GM23338 (cell line): ENCODE data around the gene RYR3. TPM values are rescaled to one million over a fixed set of nuclear protein-coding genes. Genes with fewer than 3 reads are reported as not detected.

Experiments
- ATAC-seq: fragments of 200-7000 bp; cut with Tn5 transposase; 3 replicates; pipeline ENCODE4 v1.9.1; 2020
- DNase-seq: peaks from one replicate; pipeline ENCODE4 v3.0.0-alpha.2; 2015; ENCODE audit warnings: low spot score
- H2AFZ ChIP-seq: fragments of 200-600 bp; sonication (generic); 2 replicates; pipeline ENCODE4 v1.8.0; 2016; ENCODE audit warnings: antibody characterized with exemption, mild to moderate bottlenecking, moderate library complexity
- H3F3A ChIP-seq: fragments of 200-600 bp; sonication (generic); replicated peaks from 2 replicates; pipeline ENCODE4 v1.8.0; 2017; ENCODE audit warnings: antibody characterized with exemption, mixed run types, low read depth
- H3K27ac ChIP-seq: fragments of 200-600 bp; sonication (generic); 2 replicates; pipeline ENCODE4 v1.6.1; 2016; ENCODE audit warnings: low read depth
- H3K27me3 ChIP-seq: fragments of 200-600 bp; sonication (generic); 2 replicates; pipeline ENCODE4 v1.8.0; 2016; ENCODE audit warnings: mild to moderate bottlenecking, mixed run types, moderate library complexity; ENCODE audit not compliant: insufficient read depth
- H3K36me3 ChIP-seq: fragments of 200-600 bp; sonication (generic); 2 replicates; pipeline ENCODE4 v1.8.0; 2016; ENCODE audit warnings: mild to moderate bottlenecking; ENCODE audit not compliant: insufficient read depth
- H3K4me1 ChIP-seq: fragments of 200-600 bp; sonication (generic); 2 replicates; pipeline ENCODE4 v1.8.0; 2016; ENCODE audit warnings: mild to moderate bottlenecking, moderate library complexity; ENCODE audit not compliant: insufficient read depth
- H3K4me2 ChIP-seq: fragments of 200-600 bp; sonication (generic); 2 replicates; pipeline ENCODE4 v1.7.1; 2017; ENCODE audit warnings: mixed run types
- H3K4me3 ChIP-seq: fragments of 200-600 bp; sonication (generic); 2 replicates; pipeline ENCODE4 v1.6.1; 2016; ENCODE audit warnings: mixed run types
- H3K79me2 ChIP-seq: fragments of 200-600 bp; sonication (generic); replicated peaks from 2 replicates; pipeline ENCODE4 v1.8.0; 2017; ENCODE audit warnings: mild to moderate bottlenecking; ENCODE audit not compliant: insufficient read depth
- H3K9me2 ChIP-seq: fragments of 200-600 bp; sonication (generic); 2 replicates; pipeline ENCODE4 v1.8.0; 2017; ENCODE audit not compliant: insufficient read depth
- H4K20me1 ChIP-seq: fragments of 200-600 bp; sonication (generic); replicated peaks from 2 replicates; pipeline ENCODE4 v1.8.0; 2017; ENCODE audit warnings: mild to moderate bottlenecking; ENCODE audit not compliant: insufficient read depth
- H3K27ac Mint-ChIP-seq: 2 replicates; pipeline ENCODE4 v1.8.0; 2020; ENCODE audit warnings: inconsistent platforms, mild to moderate bottlenecking, moderate library complexity, mixed read lengths
- H3K27me3 Mint-ChIP-seq: 3 replicates; pipeline ENCODE4 v1.8.0; 2022; ENCODE audit warnings: low read depth, mild to moderate bottlenecking, moderate library complexity, mixed read lengths, inconsistent platforms; ENCODE audit not compliant: insufficient read depth, poor library complexity
- H3K36me3 Mint-ChIP-seq: 3 replicates; pipeline ENCODE4 v1.8.0; 2021; ENCODE audit warnings: low read depth, mild to moderate bottlenecking, inconsistent platforms, moderate library complexity, mixed read lengths
- H3K4me1 Mint-ChIP-seq: 3 replicates; pipeline ENCODE4 v1.8.0; 2020; ENCODE audit warnings: mild to moderate bottlenecking, inconsistent platforms, mixed read lengths
- H3K4me3 Mint-ChIP-seq: 3 replicates; pipeline ENCODE4 v1.8.0; 2021; ENCODE audit warnings: moderate library complexity, mild to moderate bottlenecking, inconsistent platforms, mixed read lengths
- H3K9me3 Mint-ChIP-seq: 3 replicates; pipeline ENCODE4 v1.8.0; 2020; ENCODE audit warnings: moderate library complexity, mild to moderate bottlenecking, inconsistent platforms, mixed read lengths
- EZH2 ChIP-seq: fragments of 200-600 bp; sonication (generic); IDR thresholded peaks from one replicate; pipeline ENCODE4 v1.8.0; 2017; ENCODE audit warnings: antibody characterized with exemption, mild to moderate bottlenecking, low read depth; ENCODE audit not compliant: unreplicated experiment
- EZH2phosphoT487 ChIP-seq: fragments of 200-600 bp; sonication (generic); IDR thresholded peaks from one replicate; pipeline ENCODE4 v1.8.1; 2018; ENCODE audit warnings: antibody characterized with exemption; ENCODE audit not compliant: unreplicated experiment
- JUNB ChIP-seq: IDR thresholded peaks from one replicate; pipeline ENCODE4 v1.6.1; 2016; ENCODE audit warnings: antibody characterized with exemption; ENCODE audit not compliant: unreplicated experiment
- NANOG ChIP-seq: IDR thresholded peaks from 2 replicates; pipeline ENCODE4 v1.6.1; 2016; ENCODE audit warnings: antibody characterized with exemption, borderline replicate concordance
- REST ChIP-seq: IDR thresholded peaks from one replicate; pipeline ENCODE4 v1.6.1; 2018; ENCODE audit warnings: antibody characterized with exemption; ENCODE audit not compliant: unreplicated experiment
- STAT1 ChIP-seq: IDR thresholded peaks from one replicate; pipeline ENCODE4 v1.6.1; 2016; ENCODE audit warnings: antibody characterized with exemption; ENCODE audit not compliant: unreplicated experiment
- ZNF114 ChIP-seq: fragments of 250-450 bp; sonication (Bioruptor Pico); IDR thresholded peaks from 2 replicates; pipeline ENCODE4 v1.5.0; 2020; ENCODE audit warnings: mild to moderate bottlenecking, moderate library complexity
- ZNF331 ChIP-seq: fragments of 250-450 bp; sonication (Bioruptor Pico); IDR thresholded peaks from 2 replicates; pipeline ENCODE4 v1.5.0; 2020; ENCODE audit warnings: low read depth, mild to moderate bottlenecking, moderate library complexity
- polyA plus RNA-seq: library from polyadenylated mRNA; unstranded; fragments of >200 nt; fragmentation: Nextera tagmentation; extraction: Ambion mirVana; gene quantifications from 2 replicates; pipeline ENCODE4 v1.2.1, GENCODE V29; 2016
- total RNA-seq: library from RNA; depleted of rRNA; stranded (reverse); fragments of >200 nt; shearing (Covaris generic); gene quantifications from 2 replicates; pipeline ENCODE4 v1.2.3, GENCODE V29; 2014
- TF ChIP-seq, protein P1 (sequence below), 2 experiments: fragments of 200-600 bp in 1 of 2; sonication (generic) in 1 of 2; conservative IDR thresholded peaks; 2 replicates each; pipeline versions ENCODE4 v1.5.1 to v1.6.1; 2016 to 2017; ENCODE audit warnings: antibody characterized with exemption in 2 of 2, low read depth in 2 of 2, mild to moderate bottlenecking in 2 of 2, moderate library complexity in 1 of 2
- TF ChIP-seq, protein P2 (sequence below): IDR thresholded peaks from 2 replicates; pipeline ENCODE4 v1.6.1; 2016; ENCODE audit warnings: antibody characterized with exemption

The RYR3 gene
- total and polyA plus RNA-seq, 2 experiments from 2014 or later, result 1.1 to 1.2 TPM

DNA sequence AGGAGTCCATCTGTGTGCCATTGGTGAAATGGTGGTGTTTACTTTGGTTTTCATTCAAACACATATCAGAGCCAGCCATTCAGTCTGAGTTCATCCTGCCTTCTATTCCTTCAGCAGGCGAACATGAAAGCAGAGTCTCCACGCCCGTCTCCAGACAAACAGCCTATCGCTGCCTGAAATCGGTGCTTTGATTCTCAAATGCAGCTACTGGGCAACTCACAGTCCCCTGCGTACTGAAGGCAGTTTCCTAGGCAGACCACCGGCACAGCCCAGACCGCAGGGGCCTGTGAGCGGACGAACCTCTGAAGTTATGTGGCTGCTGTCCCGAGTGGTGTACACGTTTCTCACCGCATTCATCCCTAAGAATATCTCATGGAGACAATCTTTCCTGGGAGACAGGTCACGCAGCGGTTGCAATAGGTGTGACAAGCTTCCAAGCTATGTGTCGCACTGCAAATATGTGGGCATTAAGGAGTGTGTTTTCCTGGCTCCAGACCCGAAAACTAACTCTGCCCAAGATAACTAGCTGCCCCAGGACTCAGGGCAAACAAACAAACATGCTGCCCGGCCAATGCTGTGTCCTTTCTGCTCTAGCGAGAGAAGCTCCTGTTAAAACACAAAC, 16.9 kb upstream of the RYR3 start:
- Histone ChIP-seq H3K27ac (no peak overlapping the region), H4K20me1 (no peaks in the 10 kb centered on the region), H3K4me2 (no peak overlapping the region), H3K27me3 (no peaks in the 10 kb centered on the region), H3K79me2 (no peaks in the 10 kb centered on the region), H3K4me1 (no peaks in the 10 kb centered on the region), H3K36me3 (no peaks in the 10 kb centered on the region), H3F3A (no peaks in the 10 kb centered on the region), H3K4me3 (no peak overlapping the region), H2AFZ (peak overlapping the region; percentile 85), H3K9me2 (no peaks in the 10 kb centered on the region)
- Mint-ChIP-seq H3K27me3 (peaks cover 3% of the 10 kb centered on the region), H3K36me3 (no peaks in the 10 kb centered on the region), H3K4me3 (no peak overlapping the region), H3K4me1 (no peaks in the 10 kb centered on the region), H3K27ac (no peak overlapping the region), H3K9me3 (no peaks in the 10 kb centered on the region)
- DNase-seq (peak; percentile 21), ATAC-seq (no peak; the same call in 2 of the 3 replicates)
- TF ChIP-seq NANOG (no peak), ZNF114 (CRISPR knock-in tag) (no peak), REST (no peak), STAT1 (no peak), EZH2phosphoT487 (no peak), EZH2 (no peak)
- TF ChIP-seq, protein P1, sequence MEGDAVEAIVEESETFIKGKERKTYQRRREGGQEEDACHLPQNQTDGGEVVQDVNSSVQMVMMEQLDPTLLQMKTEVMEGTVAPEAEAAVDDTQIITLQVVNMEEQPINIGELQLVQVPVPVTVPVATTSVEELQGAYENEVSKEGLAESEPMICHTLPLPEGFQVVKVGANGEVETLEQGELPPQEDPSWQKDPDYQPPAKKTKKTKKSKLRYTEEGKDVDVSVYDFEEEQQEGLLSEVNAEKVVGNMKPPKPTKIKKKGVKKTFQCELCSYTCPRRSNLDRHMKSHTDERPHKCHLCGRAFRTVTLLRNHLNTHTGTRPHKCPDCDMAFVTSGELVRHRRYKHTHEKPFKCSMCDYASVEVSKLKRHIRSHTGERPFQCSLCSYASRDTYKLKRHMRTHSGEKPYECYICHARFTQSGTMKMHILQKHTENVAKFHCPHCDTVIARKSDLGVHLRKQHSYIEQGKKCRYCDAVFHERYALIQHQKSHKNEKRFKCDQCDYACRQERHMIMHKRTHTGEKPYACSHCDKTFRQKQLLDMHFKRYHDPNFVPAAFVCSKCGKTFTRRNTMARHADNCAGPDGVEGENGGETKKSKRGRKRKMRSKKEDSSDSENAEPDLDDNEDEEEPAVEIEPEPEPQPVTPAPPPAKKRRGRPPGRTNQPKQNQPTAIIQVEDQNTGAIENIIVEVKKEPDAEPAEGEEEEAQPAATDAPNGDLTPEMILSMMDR (conservative IDR thresholded peaks at IDR 0.05; ENCODE audit: low read depth in 2 of 2), result no peak
- TF ChIP-seq, protein P2, sequence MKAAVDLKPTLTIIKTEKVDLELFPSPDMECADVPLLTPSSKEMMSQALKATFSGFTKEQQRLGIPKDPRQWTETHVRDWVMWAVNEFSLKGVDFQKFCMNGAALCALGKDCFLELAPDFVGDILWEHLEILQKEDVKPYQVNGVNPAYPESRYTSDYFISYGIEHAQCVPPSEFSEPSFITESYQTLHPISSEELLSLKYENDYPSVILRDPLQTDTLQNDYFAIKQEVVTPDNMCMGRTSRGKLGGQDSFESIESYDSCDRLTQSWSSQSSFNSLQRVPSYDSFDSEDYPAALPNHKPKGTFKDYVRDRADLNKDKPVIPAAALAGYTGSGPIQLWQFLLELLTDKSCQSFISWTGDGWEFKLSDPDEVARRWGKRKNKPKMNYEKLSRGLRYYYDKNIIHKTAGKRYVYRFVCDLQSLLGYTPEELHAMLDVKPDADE, result no peak

DNA sequence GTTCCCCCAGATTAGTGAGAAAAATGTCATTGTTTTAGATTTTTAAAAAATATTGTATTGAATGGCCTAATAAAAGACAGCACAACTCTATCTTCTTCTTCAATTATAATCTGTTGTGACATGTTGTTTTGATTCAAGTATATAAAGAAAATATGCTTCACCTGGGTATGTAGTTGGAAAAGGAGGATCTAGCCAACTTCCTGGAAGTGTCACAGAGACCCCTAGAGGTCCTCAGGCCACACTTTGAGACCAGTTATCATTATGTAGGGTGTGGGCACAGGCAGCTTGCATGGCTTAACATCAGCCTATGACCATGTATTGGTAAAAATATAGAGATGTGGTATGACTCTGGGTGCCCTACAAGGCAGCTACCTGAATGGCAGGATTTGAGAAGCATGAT, 14.7 kb upstream of the RYR3 start:
- no peak overlapping the region for H3K4me3 Mint-ChIP-seq
- TF ChIP-seq ZNF331 (CRISPR knock-in tag) (no peak), JUNB (no peak), REST (no peak)
- TF ChIP-seq, protein P1 (conservative IDR thresholded peaks at IDR 0.05; ENCODE audit: low read depth in 2 of 2), result peak; percentile 21 to 54; a peak in 3 of 4 replicates

More for the DNA sequence above, 14.7 kb upstream of the RYR3 start:
- H3K27me3 Mint-ChIP-seq, result no peaks in the 10 kb centered on the region
- H3K4me2 ChIP-seq, result no peak overlapping the region
- H3K27me3 ChIP-seq, result no peaks in the 10 kb centered on the region
- no peaks in the 10 kb centered on the region for H3K79me2 ChIP-seq
- no peaks in the 10 kb centered on the region for H3F3A ChIP-seq
- H3K4me1 ChIP-seq, result no peaks in the 10 kb centered on the region
- no peak overlapping the region for H3K27ac ChIP-seq
- DNase-seq, result peak; percentile 3
- no peaks in the 10 kb centered on the region for H3K9me3 Mint-ChIP-seq
- H2AFZ ChIP-seq, result no peak overlapping the region
- no peaks in the 10 kb centered on the region for H3K4me1 Mint-ChIP-seq
- H3K27ac Mint-ChIP-seq, result no peak overlapping the region
- no peak for ATAC-seq
- H3K36me3 ChIP-seq, result no peaks in the 10 kb centered on the region
- H3K4me3 ChIP-seq, result no peak overlapping the region
- H3K9me2 ChIP-seq, result no peaks in the 10 kb centered on the region
- H4K20me1 ChIP-seq, result no peaks in the 10 kb centered on the region
- no peaks in the 10 kb centered on the region for H3K36me3 Mint-ChIP-seq
